Liver (tissue), 3 donors: ENCODE data around the gene KIAA0753.

Experiments
- CTCF ChIP-seq: fragments of 150-350 bp; IDR thresholded peaks from 2 replicates; pipeline ENCODE4 v1.5.1; 2017; ENCODE audit warnings: improper control_type of control experiment, low read depth, low read length; ENCODE audit not compliant: missing input control
- RAD21 ChIP-seq, 2 donors: IDR thresholded peaks; 2 replicates each; pipeline ENCODE4 v1.6.1; 2016; ENCODE audit warnings: antibody characterized with exemption in 2 of 2, mild to moderate bottlenecking in 2 of 2
- REST ChIP-seq: IDR thresholded peaks from 2 replicates; pipeline ENCODE4 v1.6.1; 2016; ENCODE audit warnings: antibody characterized with exemption, mild to moderate bottlenecking
- TF ChIP-seq, protein P1 (sequence below): IDR thresholded peaks from 2 replicates; pipeline ENCODE4 v1.6.1; 2016; ENCODE audit warnings: antibody characterized with exemption
- donor health status: healthy.
- donor health status: healthy.

DNA sequence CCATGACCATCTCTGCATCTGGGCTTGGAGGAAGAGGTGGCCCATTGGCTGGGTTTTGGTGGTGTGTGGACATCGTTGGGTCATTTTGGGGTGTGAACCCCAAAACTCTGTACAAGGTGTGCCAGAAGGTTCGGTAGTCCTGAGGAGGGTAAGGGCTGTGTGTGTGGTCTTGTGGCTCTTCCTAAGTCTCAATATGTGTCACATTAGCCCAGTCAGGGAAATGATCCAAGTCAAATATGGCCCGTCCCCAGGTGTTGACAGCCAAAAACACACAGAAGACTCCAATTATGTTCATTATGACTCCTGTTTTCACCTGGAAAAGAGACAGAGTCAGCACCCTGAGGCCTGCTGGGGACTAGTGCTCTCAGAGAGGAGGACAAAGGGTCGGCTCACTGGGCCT lies 45.5 kb upstream of the KIAA0753 start:
- no peak for TF ChIP-seq CTCF
- TF ChIP-seq, protein P1, sequence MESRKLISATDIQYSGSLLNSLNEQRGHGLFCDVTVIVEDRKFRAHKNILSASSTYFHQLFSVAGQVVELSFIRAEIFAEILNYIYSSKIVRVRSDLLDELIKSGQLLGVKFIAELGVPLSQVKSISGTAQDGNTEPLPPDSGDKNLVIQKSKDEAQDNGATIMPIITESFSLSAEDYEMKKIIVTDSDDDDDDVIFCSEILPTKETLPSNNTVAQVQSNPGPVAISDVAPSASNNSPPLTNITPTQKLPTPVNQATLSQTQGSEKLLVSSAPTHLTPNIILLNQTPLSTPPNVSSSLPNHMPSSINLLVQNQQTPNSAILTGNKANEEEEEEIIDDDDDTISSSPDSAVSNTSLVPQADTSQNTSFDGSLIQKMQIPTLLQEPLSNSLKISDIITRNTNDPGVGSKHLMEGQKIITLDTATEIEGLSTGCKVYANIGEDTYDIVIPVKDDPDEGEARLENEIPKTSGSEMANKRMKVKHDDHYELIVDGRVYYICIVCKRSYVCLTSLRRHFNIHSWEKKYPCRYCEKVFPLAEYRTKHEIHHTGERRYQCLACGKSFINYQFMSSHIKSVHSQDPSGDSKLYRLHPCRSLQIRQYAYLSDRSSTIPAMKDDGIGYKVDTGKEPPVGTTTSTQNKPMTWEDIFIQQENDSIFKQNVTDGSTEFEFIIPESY = no peak
- no peak for TF ChIP-seq REST
- TF ChIP-seq RAD21 (IDR thresholded peaks at IDR 0.05) = no peak
